Mesothelial cell of epicardium (in vitro differentiated cells): ENCODE data around the gene FGF14. TPM values are rescaled to one million over a fixed set of nuclear protein-coding genes. Genes with fewer than 3 reads are reported as not detected.

ENCODE experiments used
- DNase-seq, 2 experiments: peaks; one replicate each; pipeline ENCODE4 v3.0.0; 2021; ENCODE audit warnings: low spot score in 2 of 2; ENCODE audit not compliant: unreplicated experiment in 2 of 2
- H3K27ac Mint-ChIP-seq: 2 replicates; pipeline ENCODE4 v1.8.0; 2021; ENCODE audit warnings: mixed read lengths
- H3K27me3 Mint-ChIP-seq: 2 replicates; pipeline ENCODE4 v1.8.0; 2021; ENCODE audit warnings: low read depth, mixed read lengths
- H3K36me3 Mint-ChIP-seq: 2 replicates; pipeline ENCODE4 v1.8.0; 2021; ENCODE audit warnings: mixed read lengths
- H3K4me1 Mint-ChIP-seq: 2 replicates; pipeline ENCODE4 v1.8.0; 2021; ENCODE audit warnings: mixed read lengths
- H3K4me3 Mint-ChIP-seq: 2 replicates; pipeline ENCODE4 v1.8.0; 2021; ENCODE audit warnings: mild to moderate bottlenecking, moderate library complexity, mixed read lengths
- H3K9me3 Mint-ChIP-seq: 2 replicates; pipeline ENCODE4 v1.8.0; 2021; ENCODE audit warnings: mixed read lengths
- total RNA-seq: library from RNA; stranded (reverse); gene quantifications from 3 replicates; pipeline ENCODE4 v1.2.1, GENCODE V29; 2021
- TF ChIP-seq, protein P1 (sequence below): fragments of 200-600 bp; sonication (generic); IDR thresholded peaks from one replicate; pipeline ENCODE4 v1.5.0; 2021; ENCODE audit warnings: antibody characterized with exemption; ENCODE audit not compliant: unreplicated experiment

Gene FGF14
- total RNA-seq, 1 donor from 2014 or later = 0.02 TPM

DNA sequence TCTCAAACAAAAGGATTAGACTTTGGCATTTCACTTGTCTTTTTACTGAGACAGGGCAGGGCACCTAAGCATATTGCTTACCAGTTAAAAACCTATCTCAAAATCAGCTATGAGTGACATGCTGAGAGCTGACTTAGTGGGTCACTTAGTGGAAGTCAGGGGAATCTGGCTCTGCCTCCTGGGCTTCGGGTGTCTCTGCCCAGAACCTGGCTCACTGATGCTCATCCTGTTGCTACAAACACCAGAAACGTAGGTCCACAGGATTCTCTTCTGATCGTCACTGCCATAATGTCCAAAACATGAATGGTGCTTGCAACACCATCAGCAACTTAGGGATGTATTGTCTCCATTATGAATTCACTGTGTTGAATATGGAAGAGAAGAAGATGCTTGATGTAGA, 673.2 kb downstream of the FGF14 start:
- DNase-seq = no peak
- Mint-ChIP-seq H3K4me3 (no peak overlapping the region), H3K36me3 (no peaks in the 10 kb centered on the region), H3K27me3 (peaks cover 6% of the 10 kb centered on the region), H3K9me3 (no peaks in the 10 kb centered on the region), H3K27ac (no peak overlapping the region), H3K4me1 (no peaks in the 10 kb centered on the region)
- TF ChIP-seq, protein P1, sequence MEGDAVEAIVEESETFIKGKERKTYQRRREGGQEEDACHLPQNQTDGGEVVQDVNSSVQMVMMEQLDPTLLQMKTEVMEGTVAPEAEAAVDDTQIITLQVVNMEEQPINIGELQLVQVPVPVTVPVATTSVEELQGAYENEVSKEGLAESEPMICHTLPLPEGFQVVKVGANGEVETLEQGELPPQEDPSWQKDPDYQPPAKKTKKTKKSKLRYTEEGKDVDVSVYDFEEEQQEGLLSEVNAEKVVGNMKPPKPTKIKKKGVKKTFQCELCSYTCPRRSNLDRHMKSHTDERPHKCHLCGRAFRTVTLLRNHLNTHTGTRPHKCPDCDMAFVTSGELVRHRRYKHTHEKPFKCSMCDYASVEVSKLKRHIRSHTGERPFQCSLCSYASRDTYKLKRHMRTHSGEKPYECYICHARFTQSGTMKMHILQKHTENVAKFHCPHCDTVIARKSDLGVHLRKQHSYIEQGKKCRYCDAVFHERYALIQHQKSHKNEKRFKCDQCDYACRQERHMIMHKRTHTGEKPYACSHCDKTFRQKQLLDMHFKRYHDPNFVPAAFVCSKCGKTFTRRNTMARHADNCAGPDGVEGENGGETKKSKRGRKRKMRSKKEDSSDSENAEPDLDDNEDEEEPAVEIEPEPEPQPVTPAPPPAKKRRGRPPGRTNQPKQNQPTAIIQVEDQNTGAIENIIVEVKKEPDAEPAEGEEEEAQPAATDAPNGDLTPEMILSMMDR = no peak

DNA sequence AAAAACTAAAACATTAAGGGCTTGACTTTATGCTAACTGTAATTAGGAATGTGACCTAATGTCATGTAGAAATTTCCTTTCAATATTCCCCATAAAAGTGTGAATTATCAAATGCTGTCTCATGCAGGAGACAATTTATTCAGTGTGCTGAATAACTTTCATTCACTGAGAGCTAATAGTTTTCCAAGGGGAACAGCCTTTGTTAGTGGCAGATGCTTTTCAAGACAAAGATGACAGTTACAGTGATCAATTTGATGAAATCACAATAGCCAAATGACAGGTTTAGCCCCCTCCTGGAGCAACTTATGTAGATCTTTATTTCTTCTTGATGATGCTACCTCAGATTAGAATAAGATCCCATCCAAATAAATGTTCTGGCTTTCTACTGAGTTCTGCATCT, 673.8 kb downstream of the FGF14 start:
- H3K27ac Mint-ChIP-seq = no peak overlapping the region
- H3K36me3 Mint-ChIP-seq = no peaks in the 10 kb centered on the region
- TF ChIP-seq, protein P1 = no peak
- H3K27me3 Mint-ChIP-seq = peaks cover 6% of the 10 kb centered on the region
- H3K4me1 Mint-ChIP-seq = no peaks in the 10 kb centered on the region
- no peaks in the 10 kb centered on the region for H3K9me3 Mint-ChIP-seq
- no peak overlapping the region for H3K4me3 Mint-ChIP-seq
- DNase-seq = no peak

DNA sequence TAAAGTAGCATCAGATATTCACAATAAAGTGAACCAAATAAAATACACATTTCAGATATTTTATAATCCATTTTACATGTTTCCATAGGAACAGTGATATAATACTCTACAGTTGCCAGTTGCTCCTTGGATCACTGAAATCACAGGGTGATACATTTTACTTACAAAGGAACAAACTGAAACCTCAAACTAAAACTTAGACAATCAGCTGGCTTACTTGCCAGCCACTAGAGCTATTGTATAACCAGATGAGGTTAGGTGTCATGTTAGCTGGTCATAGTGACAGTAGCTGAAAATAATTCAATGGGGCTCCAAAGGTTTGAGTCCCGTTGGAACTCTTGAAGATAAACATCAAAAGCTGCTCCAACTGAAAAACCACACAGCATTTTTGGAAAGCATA, 674.7 kb downstream of the FGF14 start:
- no peaks in the 10 kb centered on the region for H3K9me3 Mint-ChIP-seq

DNA sequence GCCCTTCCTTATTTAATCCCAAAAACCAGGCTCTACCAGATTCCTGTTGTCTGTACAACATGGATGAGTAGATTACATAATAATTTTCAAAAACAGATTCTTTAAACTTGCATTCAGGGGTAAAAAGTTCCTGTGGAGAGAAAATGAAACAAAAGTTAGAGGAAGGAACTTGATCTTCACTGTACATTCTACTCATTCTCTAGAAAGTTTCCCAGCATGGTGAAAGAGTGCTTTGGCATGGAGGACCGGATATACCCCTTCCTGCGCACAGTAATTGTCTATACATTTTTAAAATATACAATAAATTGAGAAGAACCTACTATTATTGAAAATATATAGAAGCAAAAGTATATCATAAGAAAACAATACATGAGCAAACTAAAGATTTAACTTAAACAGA, 675.2 kb downstream of the FGF14 start:
- DNase-seq = no peak
- TF ChIP-seq, protein P1 = no peak
- Mint-ChIP-seq H3K4me1 (no peaks in the 10 kb centered on the region), H3K36me3 (no peaks in the 10 kb centered on the region), H3K4me3 (no peak overlapping the region), H3K9me3 (no peaks in the 10 kb centered on the region), H3K27ac (no peak overlapping the region), H3K27me3 (peaks cover 6% of the 10 kb centered on the region)

More for the DNA sequence above, 674.7 kb downstream of the FGF14 start:
- Mint-ChIP-seq H3K4me1 (no peaks in the 10 kb centered on the region), H3K27me3 (peaks cover 6% of the 10 kb centered on the region), H3K36me3 (no peaks in the 10 kb centered on the region), H3K27ac (no peak overlapping the region), H3K4me3 (no peak overlapping the region)
- no peak for DNase-seq
- TF ChIP-seq, protein P1 = no peak

DNA sequence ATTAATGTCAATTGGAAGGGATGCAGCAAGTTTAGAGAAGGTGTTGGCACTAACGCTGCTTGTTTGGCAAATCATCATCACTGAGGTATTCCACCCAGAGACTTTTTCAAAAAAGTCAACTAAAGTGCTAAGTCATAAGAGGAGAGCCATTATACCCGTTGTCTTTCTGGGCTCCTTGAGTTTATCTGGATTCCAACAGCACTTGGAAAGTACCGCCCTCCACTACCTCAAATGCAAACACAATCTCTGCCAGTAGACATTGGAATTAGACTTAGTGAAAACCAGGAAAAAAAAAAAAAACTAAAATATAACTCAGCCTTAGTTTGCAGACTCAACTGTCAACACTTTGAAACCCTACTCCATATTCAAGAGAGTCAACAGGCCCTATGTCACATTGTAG, 683.4 kb downstream of the FGF14 start:
- no peak overlapping the region for H3K4me3 Mint-ChIP-seq
- DNase-seq = no peak
- no peaks in the 10 kb centered on the region for H3K9me3 Mint-ChIP-seq
- no peaks in the 10 kb centered on the region for H3K27me3 Mint-ChIP-seq
- no peaks in the 10 kb centered on the region for H3K4me1 Mint-ChIP-seq
- TF ChIP-seq, protein P1 = no peak
- no peaks in the 10 kb centered on the region for H3K36me3 Mint-ChIP-seq
- no peak overlapping the region for H3K27ac Mint-ChIP-seq

DNA sequence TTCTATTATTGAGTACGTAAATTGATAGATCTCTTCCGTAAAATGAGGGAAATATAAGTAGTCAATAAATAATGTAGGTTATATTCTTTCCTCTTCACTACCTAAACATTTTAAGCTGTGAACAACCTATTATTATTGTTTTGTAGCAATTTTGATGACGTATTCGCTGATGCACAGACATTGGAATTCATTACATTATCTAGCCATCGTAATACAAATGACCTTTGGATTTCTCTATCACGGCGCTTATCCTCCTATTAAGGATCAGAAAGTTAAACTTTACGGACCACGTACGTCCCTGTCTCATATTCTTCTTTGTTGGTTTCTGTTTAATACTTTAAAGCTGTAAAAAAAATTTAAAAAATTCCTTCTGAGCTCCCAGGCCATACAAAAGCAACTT, 684.5 kb downstream of the FGF14 start:
- Mint-ChIP-seq H3K27ac (no peak overlapping the region), H3K36me3 (no peaks in the 10 kb centered on the region), H3K4me3 (no peak overlapping the region), H3K27me3 (peaks cover 3% of the 10 kb centered on the region), H3K4me1 (no peaks in the 10 kb centered on the region), H3K9me3 (no peaks in the 10 kb centered on the region)
- DNase-seq = no peak
- TF ChIP-seq, protein P1 = no peak
